ENCODE data around the gene NAAA.
"Not testable (repeated sequence)": the region's sequence is repeated elsewhere in the genome, so short reads cannot be mapped to it uniquely, and the experiment has no call there.

The NAAA gene

GRCh38 chr4:75940692-75941253 is at the start of gene NAAA:
NAAA (minus strand) TSS chr4:75941013; CDS start chr4:75940949, 64 bp downstream.
- DNase-seq (ENCODE audit: extremely low read depth in 1 of 2, low read depth in 1 of 2): peak; percentile 65 to 66

- DNase-seq (ENCODE audit: extremely low read depth in 1 of 2, low read depth in 1 of 2): no peak
Observed at GRCh38 chr4:75989846-75990528, 49.2 kb upstream of the NAAA start.

GRCh38 chr4:75985116-75985515 is 44.3 kb upstream of the NAAA start:
- no peak for DNase-seq (ENCODE audit: extremely low read depth in 1 of 2, low read depth in 1 of 2)

- no peak for DNase-seq (ENCODE audit: extremely low read depth in 1 of 2, low read depth in 1 of 2)
Observed at GRCh38 chr4:75980576-75980975, 39.8 kb upstream of the NAAA start.

GRCh38 chr4:75976177-75976576 is 35.4 kb upstream of the NAAA start:
- no peak for DNase-seq (ENCODE audit: extremely low read depth in 1 of 2, low read depth in 1 of 2)

- no peak for DNase-seq (ENCODE audit: extremely low read depth in 1 of 2, low read depth in 1 of 2)
Observed at GRCh38 chr4:75973766-75974165, 33.0 kb upstream of the NAAA start.

- DNase-seq (ENCODE audit: extremely low read depth in 1 of 2, low read depth in 1 of 2): no peak
Observed at GRCh38 chr4:75968084-75968483, 27.3 kb upstream of the NAAA start.

GRCh38 chr4:75963558-75963957 is 22.7 kb upstream of the NAAA start:
- no peak for DNase-seq (ENCODE audit: extremely low read depth in 1 of 2, low read depth in 1 of 2)

GRCh38 chr4:75962072-75962471 is 21.3 kb upstream of the NAAA start:
- not testable (repeated sequence) for DNase-seq (ENCODE audit: extremely low read depth in 1 of 2, low read depth in 1 of 2)

GRCh38 chr4:75958546-75958945 is 17.7 kb upstream of the NAAA start:
- not testable (repeated sequence) for DNase-seq (ENCODE audit: extremely low read depth in 1 of 2, low read depth in 1 of 2)

GRCh38 chr4:75954811-75955210 is 14.0 kb upstream of the NAAA start:
- not testable (repeated sequence) for DNase-seq (ENCODE audit: extremely low read depth in 1 of 2, low read depth in 1 of 2)

- DNase-seq (ENCODE audit: extremely low read depth in 1 of 2, low read depth in 1 of 2): no peak
Observed at GRCh38 chr4:75953509-75953908, 12.7 kb upstream of the NAAA start.

GRCh38 chr4:75950213-75950815 is 9.5 kb upstream of the NAAA start:
- no peak for DNase-seq (ENCODE audit: extremely low read depth in 1 of 2, low read depth in 1 of 2)

GRCh38 chr4:75948822-75949444 is 8.1 kb upstream of the NAAA start:
- DNase-seq (ENCODE audit: extremely low read depth in 1 of 2, low read depth in 1 of 2): no peak

GRCh38 chr4:75939890-75940691 is 722 bp downstream of the NAAA start:
- peak; percentile 59 to 75 for DNase-seq (ENCODE audit: extremely low read depth in 1 of 2, low read depth in 1 of 2)

GRCh38 chr4:75935628-75936027 is 5.2 kb downstream of the NAAA start:
- DNase-seq (ENCODE audit: extremely low read depth in 1 of 2, low read depth in 1 of 2): no peak

- DNase-seq (ENCODE audit: extremely low read depth in 1 of 2, low read depth in 1 of 2): no peak
Observed at GRCh38 chr4:75930152-75930551, 10.7 kb downstream of the NAAA start.

- DNase-seq (ENCODE audit: extremely low read depth in 1 of 2, low read depth in 1 of 2): not testable (repeated sequence)
Observed at GRCh38 chr4:75924916-75925315, 15.9 kb downstream of the NAAA start.

GRCh38 chr4:75924309-75924827 is 16.4 kb downstream of the NAAA start:
- DNase-seq (ENCODE audit: extremely low read depth in 1 of 2, low read depth in 1 of 2): no peak

- DNase-seq (ENCODE audit: extremely low read depth in 1 of 2, low read depth in 1 of 2): no peak
Observed at GRCh38 chr4:75922588-75922987, 18.2 kb downstream of the NAAA start.

GRCh38 chr4:75921910-75922309 is 18.9 kb downstream of the NAAA start:
- DNase-seq (ENCODE audit: extremely low read depth in 1 of 2, low read depth in 1 of 2): no peak
